ENCODE measurements around the gene SLC4A1AP. TPM values are rescaled to one million over a fixed set of nuclear protein-coding genes. Genes with fewer than 3 reads are reported as not detected.

The SLC4A1AP gene
- total and polyA plus RNA-seq, 9 of the 15 experiments (the other 6 are each of a cell fraction or from before 2014, with no cell fraction given), result 8.1 to 40.5 (median 35.3) TPM

GRCh38 chr2:27705851-27706622 is 42.3 kb downstream of the SLC4A1AP start (continued):
- no peak for TF ChIP-seq ARID4B (CRISPR knock-in tag; IDR thresholded peaks at IDR 0.05)
- no peak for TF ChIP-seq PYGO2 (tag; IDR thresholded peaks at IDR 0.05)
- TF ChIP-seq PTRF (tag; IDR thresholded peaks at IDR 0.05), result no peak
- TF ChIP-seq MTA3 (IDR thresholded peaks at IDR 0.05; ENCODE audit: borderline replicate concordance), result no peak
- no peak for TF ChIP-seq ZNF212 (CRISPR knock-in tag; IDR thresholded peaks at IDR 0.05)
- no peak for TF ChIP-seq MCM7 (IDR thresholded peaks at IDR 0.05)
- no peak for TF ChIP-seq ZNF143 (CRISPR knock-in tag; IDR thresholded peaks at IDR 0.05)
- no peak for TF ChIP-seq CXXC5 (CRISPR knock-in tag; IDR thresholded peaks at IDR 0.05)
- no peak for TF ChIP-seq NR2C2 (CRISPR knock-in tag; IDR thresholded peaks at IDR 0.05)
- TF ChIP-seq NR2C2 (tag; IDR thresholded peaks at IDR 0.05), result peak; percentile 35; the same call in 1 of the 2 replicates
- peak; percentile 68 for TF ChIP-seq MAFG (tag; conservative IDR thresholded peaks at IDR 0.05)
- TF ChIP-seq ASH1L (IDR thresholded peaks at IDR 0.05; ENCODE audit: borderline replicate concordance, low read depth, partially characterized antibody), result no peak
- TF ChIP-seq KLF6 (CRISPR knock-in tag; IDR thresholded peaks at IDR 0.05; ENCODE audit: borderline replicate concordance), result no peak
- TF ChIP-seq MITF (IDR thresholded peaks at IDR 0.05), result no peak
- no peak for TF ChIP-seq SRSF3 (IDR thresholded peaks at IDR 0.05; ENCODE audit: insufficient read depth, low read length)
- no peak for TF ChIP-seq ZBTB34 (CRISPR knock-in tag; IDR thresholded peaks at IDR 0.05)
- no peak for TF ChIP-seq POLR3G (IDR thresholded peaks at IDR 0.05; ENCODE audit: extremely low read depth, insufficient read length, insufficient replicate concordance)
- no peak for TF ChIP-seq HDAC8 (tag; IDR thresholded peaks at IDR 0.05)
- TF ChIP-seq EP400 (IDR thresholded peaks at IDR 0.05), result no peak
- no peak for TF ChIP-seq ZNF696 (CRISPR knock-in tag; conservative IDR thresholded peaks at IDR 0.05)
- TF ChIP-seq DIDO1 (tag; IDR thresholded peaks at IDR 0.05; ENCODE audit: low read depth), result no peak
- no peak for TF ChIP-seq STAT5A (IDR thresholded peaks at IDR 0.05; ENCODE audit: borderline replicate concordance, low read length)
- no peak for TF ChIP-seq SNRNP70 (optimal IDR thresholded peaks at IDR 0.05; ENCODE audit: low read depth, low read length)
